ENCODE measurements around the gene KNSTRN.

DNA sequence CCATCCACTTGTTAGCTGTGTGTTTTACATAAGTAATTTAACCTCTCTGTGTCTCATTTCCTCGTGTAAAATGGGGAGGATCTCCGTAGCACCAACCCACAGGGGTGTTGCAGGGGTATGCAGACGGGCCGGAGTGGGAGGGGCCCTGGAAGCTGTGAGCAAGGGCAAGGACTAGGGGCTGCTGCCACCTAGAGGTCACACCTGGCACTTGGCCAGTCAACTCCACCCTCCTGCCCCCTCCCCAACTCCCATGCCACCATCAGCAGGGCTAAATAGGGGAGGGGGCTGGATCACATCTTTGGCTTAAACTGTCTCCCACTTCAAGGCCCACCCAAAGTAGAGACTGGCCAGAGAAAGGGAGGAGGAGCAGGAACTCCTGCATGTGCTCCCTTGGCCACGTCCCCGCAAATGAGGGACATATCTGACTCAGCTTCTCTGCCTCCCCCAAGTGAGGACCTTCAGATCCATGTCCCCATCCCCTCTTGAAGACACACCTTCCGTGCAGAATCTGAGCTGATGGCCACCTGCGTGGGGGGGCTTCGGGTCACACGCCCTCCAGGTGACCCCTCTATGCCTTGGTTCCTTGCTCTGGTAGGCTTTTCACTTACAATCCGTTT is 44.4 kb upstream of the KNSTRN start:
- TF ChIP-seq CTCF (conservative IDR thresholded peaks at IDR 0.05) (peak; percentile 88), EZH2 (IDR thresholded peaks at IDR 0.05; ENCODE audit: low read depth) (no peak)
